Heart left ventricle (tissue), 13 donors: ENCODE results near the gene RBM4B.

Source experiments
- CTCF ChIP-seq, 12 donors: fragments of 200-600 bp; sonication (generic) in 4 of 12; IDR thresholded peaks; one replicate each; pipeline versions ENCODE4 v1.5.0 to v1.8.0; 2018 to 2022; ENCODE audit warnings: antibody characterized with exemption in 12 of 12, mild to moderate bottlenecking in 5 of 12
- POLR2A ChIP-seq, 2 donors: fragments of 450-650 bp; IDR thresholded peaks; one replicate each; pipeline ENCODE4 v1.6.1; 2017; ENCODE audit warnings: antibody characterized with exemption in 2 of 2, mild to moderate bottlenecking in 2 of 2, moderate library complexity in 2 of 2
- donor health status: ischemic (EF 13 %, LVEDD 7.1; RV severe dilation, severe dysfunction).
- donor health status: DM: no; HTN: yes; CAD: no.
- donor health status: DM: no; HTN: no; CAD: no.
- donor health status: ischemic (EF 25% LVEDD 6.9; RV normal size, moderate dysfunction).
- donor health status: ischemic (EF 25% LVEDD 5.7; RV mildly dilated, moderate dysfunction).
- donor health status: ischemic (EF 35%, LVEDD 5.7; RV mildly dilated, moderate dysfunction).
- donor health status: nonischemic (EF 11% LVEDD 7.7; RV severe dilation, severe dysfunction).
- donor health status: DM: yes; HTN: yes; CAD: no.
- donor health status: PGD.
- donor health status: ischemic (EF 29% LVEDD 5.4; RV normal size, mild dysfunction).
- donor health status: nonischemic (EF 23%, LVEDD 6.1; RV moderate dilation, normal function).

DNA sequence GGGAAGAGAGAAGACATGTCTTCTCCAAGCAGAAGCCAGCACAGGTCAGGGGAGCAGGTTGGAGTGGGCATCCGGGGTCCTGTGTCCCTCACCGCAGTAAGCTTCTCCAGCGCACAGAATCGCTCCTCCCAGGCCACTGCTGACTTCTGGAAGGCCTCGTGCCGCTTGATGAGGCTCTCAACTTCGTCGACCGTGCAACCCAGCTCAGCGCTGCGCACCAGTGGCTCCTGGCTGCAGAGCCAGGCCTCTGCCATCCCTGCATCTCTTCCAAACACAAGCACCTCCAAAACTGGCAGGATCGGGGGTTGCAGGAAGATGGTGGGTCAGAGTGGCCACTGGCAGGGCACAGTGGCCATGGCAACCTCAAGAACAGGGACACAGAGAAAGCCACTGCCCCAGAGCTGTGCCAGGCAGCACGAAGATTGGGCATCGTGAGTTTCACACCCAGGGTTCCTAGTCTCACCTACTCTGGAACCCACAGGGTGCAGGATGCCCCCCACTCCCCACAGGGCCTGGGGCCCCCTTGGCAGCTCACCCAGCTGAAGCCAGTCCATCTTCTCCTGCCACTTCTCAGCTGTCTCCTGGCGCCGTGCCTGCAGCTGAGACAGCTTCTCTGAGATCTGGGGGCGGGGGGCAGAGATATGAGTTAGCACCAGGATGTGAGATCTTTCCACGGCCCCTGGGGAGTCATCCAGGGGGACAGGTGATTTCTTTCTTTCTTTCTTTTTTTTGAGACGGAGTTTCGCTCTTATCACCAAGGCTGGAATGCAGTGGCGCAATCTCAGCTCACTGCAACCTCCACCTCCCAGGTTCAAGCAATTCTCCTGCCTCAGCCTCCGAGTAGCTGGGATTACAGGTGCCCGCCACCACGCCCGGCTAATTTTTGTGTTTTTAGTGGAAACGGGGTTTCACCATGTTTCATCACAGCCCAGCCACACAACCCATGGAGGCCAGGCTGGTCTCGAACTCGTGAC lies 11.2 kb upstream of the RBM4B start:
- no peak for TF ChIP-seq POLR2A (IDR thresholded peaks at IDR 0.05)
- TF ChIP-seq CTCF (IDR thresholded peaks at IDR 0.05), result no peak
